Neural progenitor cell (in vitro differentiated cells): ENCODE data around the gene SMIM45.

Source experiments
- CTCF ChIP-seq: fragments of 200-600 bp; sonication (generic); IDR thresholded peaks from 2 replicates; pipeline ENCODE4 v1.5.1; 2017; ENCODE audit warnings: antibody characterized with exemption, mild to moderate bottlenecking
- EZH2 ChIP-seq: fragments of 200-600 bp; sonication (generic); IDR thresholded peaks from 2 replicates; pipeline ENCODE4 v1.6.1; 2017; ENCODE audit warnings: antibody characterized with exemption, mild to moderate bottlenecking, moderate library complexity
- EZH2phosphoT487 ChIP-seq: fragments of 200-600 bp; sonication (generic); IDR thresholded peaks from 2 replicates; pipeline ENCODE4 v1.6.1; 2017; ENCODE audit warnings: antibody characterized with exemption

DNA sequence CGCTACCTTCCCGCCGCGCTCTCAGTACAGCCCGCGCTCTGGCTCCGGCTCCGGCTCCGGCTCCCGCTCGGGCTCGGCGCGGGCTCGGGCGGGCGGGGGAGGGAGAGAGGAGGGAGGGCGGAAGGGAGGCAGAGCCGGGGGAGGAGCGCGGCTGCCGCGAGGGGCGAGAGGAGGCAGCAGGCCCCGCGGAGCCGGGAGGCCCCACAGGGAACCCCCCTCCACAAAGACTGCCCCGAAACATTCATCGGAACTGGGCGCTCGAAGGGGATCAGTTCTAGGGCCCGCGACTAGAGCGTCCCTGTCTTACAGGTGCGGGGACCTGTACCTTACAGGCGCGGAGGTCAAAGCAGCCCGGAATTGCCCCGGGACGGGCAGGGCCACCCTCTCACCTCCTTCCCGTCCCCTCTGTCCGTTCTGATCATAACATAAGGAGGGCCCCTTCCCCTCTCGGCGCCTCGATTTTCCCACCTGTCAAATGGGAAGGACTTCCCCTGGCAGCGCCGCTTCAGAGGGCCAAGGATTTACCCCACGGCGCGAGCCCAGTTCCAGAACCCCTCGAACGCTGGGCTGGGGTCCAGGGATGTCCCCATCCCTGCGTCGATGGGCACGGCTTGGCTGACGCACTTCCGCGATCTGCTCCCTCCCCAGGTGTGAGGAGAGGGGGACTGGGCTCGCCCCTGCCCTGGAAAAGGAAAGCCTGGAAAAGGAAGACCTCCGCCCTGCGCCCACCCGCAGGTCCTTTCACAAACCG lies 36.7 kb upstream of the SMIM45 start, which contains the start of gene SHISA8:
- TF ChIP-seq CTCF (no peak), EZH2 (peak; percentile 79), EZH2phosphoT487 (peak; percentile 94)
